CD14-positive monocyte (primary cell): Measurements from ENCODE around the gene FLII. TPM values are rescaled to one million over a fixed set of nuclear protein-coding genes. Genes with fewer than 3 reads are reported as not detected.

Experiments
- DNase-seq, 3 donors: peaks; one replicate each; pipeline ENCODE4 v3.0.0-alpha.2; 2011 to 2022
- H2AFZ ChIP-seq: 2 replicates; pipeline ENCODE4 v1.6.0; 2012; ENCODE audit warnings: mild to moderate bottlenecking, low read depth, low read length, inconsistent platforms; ENCODE audit not compliant: insufficient read depth, poor library complexity, severe bottlenecking
- H3K27ac ChIP-seq, 2 donors: 1 replicate in 1 of 2; 2 replicates in 1 of 2; pipeline ENCODE4 v1.5.1; 2012 to 2013; ENCODE audit warnings: low read length in 2 of 2, control low read depth in 1 of 2, inconsistent platforms in 1 of 2, low read depth in 1 of 2, mild to moderate bottlenecking in 1 of 2
- H3K27me3 ChIP-seq, 2 donors: one replicate each; pipeline versions ENCODE4 v1.6.0 to v1.6.1; 2011 to 2013; ENCODE audit warnings: low read length in 2 of 2; ENCODE audit not compliant: control insufficient read depth in 2 of 2, insufficient read depth in 2 of 2
- H3K36me3 ChIP-seq, 2 donors: replicated peaks in 1 of 2; 1 replicate in 1 of 2; 2 replicates in 1 of 2; pipeline versions ENCODE4 v1.5.1 to v1.6.1; 2012 to 2013; ENCODE audit warnings: low read length in 2 of 2, control low read depth in 1 of 2, inconsistent platforms in 1 of 2, mild to moderate bottlenecking in 1 of 2; ENCODE audit not compliant: insufficient read depth in 2 of 2, control insufficient read depth in 1 of 2
- H3K4me1 ChIP-seq, 2 donors: 1 replicate in 1 of 2; 2 replicates in 1 of 2; pipeline versions ENCODE4 v1.5.1 to v1.6.1; 2012 to 2013; ENCODE audit warnings: low read length in 2 of 2, control low read depth in 1 of 2, inconsistent platforms in 1 of 2, mild to moderate bottlenecking in 1 of 2, moderate library complexity in 1 of 2; ENCODE audit not compliant: insufficient read depth in 2 of 2, control insufficient read depth in 1 of 2
- H3K4me2 ChIP-seq: replicated peaks from 2 replicates; pipeline ENCODE3; 2012; ENCODE audit warnings: low read length, moderate library complexity, mild to moderate bottlenecking; ENCODE audit not compliant: poor library complexity, severe bottlenecking; ENCODE audit errors: extremely low read depth
- H3K4me3 ChIP-seq, 3 experiments: fragments of 200-600 bp in 1 of 3; sonication (generic) in 1 of 3; replicated peaks in 1 of 3; 1 replicate in 2 of 3; 2 replicates in 1 of 3; pipeline ENCODE4 v1.5.1; 2011 to 2013; ENCODE audit warnings: low read length in 3 of 3, mild to moderate bottlenecking in 3 of 3, control low read depth in 2 of 3, low read depth in 2 of 3, inconsistent platforms in 1 of 3, moderate library complexity in 1 of 3
- H3K79me2 ChIP-seq: 2 replicates; pipeline ENCODE4 v1.6.0; 2012; ENCODE audit warnings: mild to moderate bottlenecking, control low read depth, inconsistent platforms, low read length, moderate library complexity; ENCODE audit not compliant: insufficient read depth
- H3K9ac ChIP-seq: 2 replicates; pipeline ENCODE4 v1.6.0; 2017; ENCODE audit warnings: low read length, mild to moderate bottlenecking; ENCODE audit not compliant: insufficient read depth, poor library complexity, severe bottlenecking
- H3K9me3 ChIP-seq, 2 donors: replicated peaks in 1 of 2; 1 replicate in 1 of 2; 2 replicates in 1 of 2; pipeline versions ENCODE4 v1.5.1 to v1.6.1; 2012 to 2013; ENCODE audit warnings: low read length in 2 of 2, control low read depth in 1 of 2; ENCODE audit not compliant: control insufficient read depth in 1 of 2, insufficient read depth in 1 of 2
- H4K20me1 ChIP-seq: 2 replicates; pipeline ENCODE4 v1.6.0; 2012; ENCODE audit warnings: mild to moderate bottlenecking, low read length, control low read depth, moderate library complexity; ENCODE audit not compliant: insufficient read depth
- H3K27ac Mint-ChIP-seq, 7 donors: one replicate each; pipeline ENCODE4 v1.8.0; 2020; ENCODE audit warnings: mild to moderate bottlenecking in 7 of 7, mixed read lengths in 7 of 7, moderate library complexity in 6 of 7, inconsistent platforms in 2 of 7
- H3K27me3 Mint-ChIP-seq, 3 donors: one replicate each; pipeline ENCODE4 v1.8.0; 2021 to 2022; ENCODE audit warnings: low read depth in 3 of 3, mild to moderate bottlenecking in 3 of 3, mixed read lengths in 3 of 3, moderate library complexity in 3 of 3, inconsistent platforms in 1 of 3
- H3K36me3 Mint-ChIP-seq, 2 donors: one replicate each; pipeline ENCODE4 v1.8.0; 2020; ENCODE audit warnings: mixed read lengths in 2 of 2, inconsistent platforms in 1 of 2, mild to moderate bottlenecking in 1 of 2
- H3K4me1 Mint-ChIP-seq: one replicate; pipeline ENCODE4 v1.8.0; 2020; ENCODE audit warnings: mild to moderate bottlenecking, mixed read lengths
- H3K4me3 Mint-ChIP-seq, 2 donors: one replicate each; pipeline ENCODE4 v1.8.0; 2020; ENCODE audit warnings: mild to moderate bottlenecking in 2 of 2, mixed read lengths in 2 of 2, moderate library complexity in 1 of 2
- H3K9me3 Mint-ChIP-seq, 7 donors: one replicate each; pipeline ENCODE4 v1.8.0; 2020 to 2022; ENCODE audit warnings: mixed read lengths in 7 of 7, mild to moderate bottlenecking in 6 of 7, moderate library complexity in 6 of 7, inconsistent platforms in 2 of 7
- WGBS: methylation state at CpG from one replicate; pipeline ENCODE4 v1.1.5; 2013; ENCODE audit warnings: missing lambda C conversion rate; ENCODE audit not compliant: insufficient coverage; 5-methylcytosine and 5-hydroxymethylcytosine counted together
- intact Hi-C, 2 donors: fragments of 100-400 bp; cut with micrococcal nuclease; formaldehyde crosslinking; loops; one replicate each; pipeline versions ENCODE4 v1.15.0 to v1.15.1; 2023
- polyA plus RNA-seq, 3 donors: library from polyadenylated mRNA; depleted of rRNA in 1 of 3; unstranded in 2 of 3; stranded (reverse) in 1 of 3; fragments of 300-500 nt in 2 of 3; fragments of >200 nt in 1 of 3; fragmentation: Illumina TruSeq in 2 of 3; gene quantifications; 1 replicate in 2 of 3; 2 replicates in 1 of 3; pipeline ENCODE4 v1.2.3, GENCODE V29; 2012 to 2021
- TF ChIP-seq, protein P1 (sequence below): fragments of 200-600 bp; IDR thresholded peaks from one replicate; pipeline ENCODE4 v1.8.0; 2022; ENCODE audit warnings: antibody characterized with exemption, mild to moderate bottlenecking

Gene FLII
- polyA plus RNA-seq, 3 donors = 145 to 724 (median 227) TPM

DNA sequence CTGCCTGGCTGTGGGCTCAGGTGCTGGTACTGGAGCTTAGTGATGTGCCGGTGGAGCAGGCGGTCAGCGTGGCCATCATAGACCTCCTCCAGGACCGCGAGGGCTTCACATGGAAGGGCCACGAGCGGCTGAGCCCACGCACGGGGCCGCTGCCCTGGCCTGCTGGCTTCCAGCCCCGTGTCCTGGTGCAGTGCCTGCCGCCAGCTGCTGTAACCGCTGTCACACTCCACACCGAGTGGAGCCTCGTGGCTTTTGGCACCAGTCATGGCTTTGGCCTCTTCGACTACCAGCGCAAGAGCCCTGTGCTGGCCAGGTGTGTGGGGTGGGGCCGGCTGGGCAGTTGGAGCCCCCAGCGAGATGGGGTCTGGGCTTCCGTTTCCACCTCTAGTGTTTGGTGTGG, 21.1 kb downstream of the FLII start:
- 98% methylated on average over 14 of the region's 20 CpGs for WGBS
- peaks cover 0 to 2% (median 0%) of the 10 kb centered on the region in 3 donors for H3K27me3 Mint-ChIP-seq
- Histone ChIP-seq H3K9ac (no peak overlapping the region), H3K4me1 (no peaks in the 10 kb centered on the region), H4K20me1 (no peaks in the 10 kb centered on the region), H3K4me2 (no peak overlapping the region), H3K27me3 (no peaks in the 10 kb centered on the region), H3K79me2 (no peaks in the 10 kb centered on the region), H3K9me3 (no peaks in the 10 kb centered on the region), H3K27ac (no peak overlapping the region), H3K36me3 (peaks cover 36 to 70% of the 10 kb centered on the region in 2 donors), H3K4me3 (no peak overlapping the region), H2AFZ (no peak overlapping the region)
- TF ChIP-seq, protein P1, sequence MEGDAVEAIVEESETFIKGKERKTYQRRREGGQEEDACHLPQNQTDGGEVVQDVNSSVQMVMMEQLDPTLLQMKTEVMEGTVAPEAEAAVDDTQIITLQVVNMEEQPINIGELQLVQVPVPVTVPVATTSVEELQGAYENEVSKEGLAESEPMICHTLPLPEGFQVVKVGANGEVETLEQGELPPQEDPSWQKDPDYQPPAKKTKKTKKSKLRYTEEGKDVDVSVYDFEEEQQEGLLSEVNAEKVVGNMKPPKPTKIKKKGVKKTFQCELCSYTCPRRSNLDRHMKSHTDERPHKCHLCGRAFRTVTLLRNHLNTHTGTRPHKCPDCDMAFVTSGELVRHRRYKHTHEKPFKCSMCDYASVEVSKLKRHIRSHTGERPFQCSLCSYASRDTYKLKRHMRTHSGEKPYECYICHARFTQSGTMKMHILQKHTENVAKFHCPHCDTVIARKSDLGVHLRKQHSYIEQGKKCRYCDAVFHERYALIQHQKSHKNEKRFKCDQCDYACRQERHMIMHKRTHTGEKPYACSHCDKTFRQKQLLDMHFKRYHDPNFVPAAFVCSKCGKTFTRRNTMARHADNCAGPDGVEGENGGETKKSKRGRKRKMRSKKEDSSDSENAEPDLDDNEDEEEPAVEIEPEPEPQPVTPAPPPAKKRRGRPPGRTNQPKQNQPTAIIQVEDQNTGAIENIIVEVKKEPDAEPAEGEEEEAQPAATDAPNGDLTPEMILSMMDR = no peak
- H3K9me3 Mint-ChIP-seq = no peaks in the 10 kb centered on the region
- no peak overlapping the region for H3K4me3 Mint-ChIP-seq
- no peak overlapping the region for H3K27ac Mint-ChIP-seq
- peaks cover 44 to 65% of the 10 kb centered on the region in 2 donors for H3K36me3 Mint-ChIP-seq
- no peaks in the 10 kb centered on the region for H3K4me1 Mint-ChIP-seq
- intact Hi-C loops = no loop called here
- no peak for DNase-seq

DNA sequence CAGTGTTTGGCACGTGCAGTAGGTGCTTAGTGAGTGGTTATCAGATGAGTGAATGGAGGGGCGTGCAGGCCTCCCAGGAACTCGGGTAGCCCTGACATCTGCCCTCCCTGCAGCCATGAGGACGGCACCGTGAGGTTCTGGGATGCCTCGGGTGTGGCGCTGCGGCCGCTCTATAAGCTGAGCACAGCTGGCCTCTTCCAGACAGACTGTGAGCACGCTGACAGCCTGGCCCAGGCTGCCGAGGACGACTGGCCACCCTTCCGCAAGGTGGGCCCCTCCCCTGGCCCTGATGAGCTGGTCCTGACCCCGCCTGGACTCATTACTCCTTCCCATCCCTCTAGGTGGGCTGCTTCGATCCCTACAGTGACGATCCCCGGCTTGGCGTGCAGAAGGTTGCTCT, 22.0 kb downstream of the FLII start:
- WGBS = 98% methylated on average over 14 of the region's 18 CpGs

More for the DNA sequence above, 22.0 kb downstream of the FLII start:
- peaks cover 0 to 2% (median 0%) of the 10 kb centered on the region in 3 donors for H3K27me3 Mint-ChIP-seq
- H3K27ac Mint-ChIP-seq = peak overlapping the region in 2 of 7 donors; percentile 32 to 68
- no peak overlapping the region for H3K9ac ChIP-seq
- H2AFZ ChIP-seq = no peak overlapping the region
- no peak overlapping the region for H3K27ac ChIP-seq
- intact Hi-C loops = no loop called here
- H3K9me3 ChIP-seq = no peaks in the 10 kb centered on the region
- H3K4me1 Mint-ChIP-seq = no peaks in the 10 kb centered on the region
- no peak overlapping the region for H3K4me2 ChIP-seq
- no peak overlapping the region for H3K4me3 Mint-ChIP-seq
- peaks cover 44 to 71% of the 10 kb centered on the region in 2 donors for H3K36me3 Mint-ChIP-seq
- H3K4me1 ChIP-seq = no peaks in the 10 kb centered on the region
- H3K27me3 ChIP-seq = no peaks in the 10 kb centered on the region
- DNase-seq = no peak
- TF ChIP-seq, protein P1 = no peak
- peaks cover 30 to 60% of the 10 kb centered on the region in 2 donors for H3K36me3 ChIP-seq
- no peaks in the 10 kb centered on the region for H3K79me2 ChIP-seq
- no peaks in the 10 kb centered on the region for H3K9me3 Mint-ChIP-seq
- H3K4me3 ChIP-seq = no peak overlapping the region
- no peaks in the 10 kb centered on the region for H4K20me1 ChIP-seq
